ENCODE data around the gene DPT.

The DPT gene

DNA sequence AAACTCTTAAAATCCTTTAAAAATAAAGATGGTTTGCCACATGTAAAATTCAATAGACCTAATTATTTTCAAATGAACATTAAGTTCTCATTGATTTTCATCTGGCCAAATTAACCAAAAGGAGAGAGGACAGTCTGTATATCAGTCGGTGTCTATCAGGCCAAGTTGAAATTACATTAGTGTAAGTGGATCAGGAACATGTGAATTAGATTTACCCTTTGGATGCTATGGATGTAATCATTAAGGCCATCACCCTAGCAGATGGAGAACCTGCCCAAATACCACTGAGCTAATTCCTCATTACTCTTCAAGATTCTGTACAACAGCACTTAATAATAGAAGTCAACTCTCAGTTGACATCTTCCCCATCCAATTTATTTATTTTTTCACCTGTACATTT, 29.5 kb upstream of the DPT start:
- Histone ChIP-seq H4K20me1 (ENCODE audit: insufficient read depth, low read length) (no peaks in the 10 kb centered on the region), H3K9me3 (replicated peaks; ENCODE audit: insufficient read depth, low read length) (no peaks in the 10 kb centered on the region), H3K4me1 (ENCODE audit: low read length) (no peaks in the 10 kb centered on the region), H3K79me2 (ENCODE audit: low read length) (no peaks in the 10 kb centered on the region), H3K27me3 (replicated peaks; ENCODE audit: insufficient read depth, low read length) (no peaks in the 10 kb centered on the region), H3K9me2 (replicated peaks; ENCODE audit: insufficient read depth, low read length) (no peaks in the 10 kb centered on the region), H3K4me2 (ENCODE audit: low read depth, low read length) (no peak overlapping the region), H3K9ac (ENCODE audit: low read length) (no peak overlapping the region), H3F3A (ENCODE audit: insufficient read depth, low read length) (no peaks in the 10 kb centered on the region), H2AFZ (ENCODE audit: low read length) (no peak overlapping the region), H3K27ac (ENCODE audit: low read length) (no peak overlapping the region), H3K4me3 (ENCODE audit: low read length) (no peak overlapping the region), H3K36me3 (replicated peaks; ENCODE audit: insufficient read depth, low read length) (no peaks in the 10 kb centered on the region)
- no peak for DNase-seq
- TF ChIP-seq EZH2phosphoT487 (IDR thresholded peaks at IDR 0.05; ENCODE audit: low read length) = no peak
- TF ChIP-seq EZH2 (optimal IDR thresholded peaks at IDR 0.05; ENCODE audit: low read depth, low read length) = no peak
- TF ChIP-seq, protein P1, sequence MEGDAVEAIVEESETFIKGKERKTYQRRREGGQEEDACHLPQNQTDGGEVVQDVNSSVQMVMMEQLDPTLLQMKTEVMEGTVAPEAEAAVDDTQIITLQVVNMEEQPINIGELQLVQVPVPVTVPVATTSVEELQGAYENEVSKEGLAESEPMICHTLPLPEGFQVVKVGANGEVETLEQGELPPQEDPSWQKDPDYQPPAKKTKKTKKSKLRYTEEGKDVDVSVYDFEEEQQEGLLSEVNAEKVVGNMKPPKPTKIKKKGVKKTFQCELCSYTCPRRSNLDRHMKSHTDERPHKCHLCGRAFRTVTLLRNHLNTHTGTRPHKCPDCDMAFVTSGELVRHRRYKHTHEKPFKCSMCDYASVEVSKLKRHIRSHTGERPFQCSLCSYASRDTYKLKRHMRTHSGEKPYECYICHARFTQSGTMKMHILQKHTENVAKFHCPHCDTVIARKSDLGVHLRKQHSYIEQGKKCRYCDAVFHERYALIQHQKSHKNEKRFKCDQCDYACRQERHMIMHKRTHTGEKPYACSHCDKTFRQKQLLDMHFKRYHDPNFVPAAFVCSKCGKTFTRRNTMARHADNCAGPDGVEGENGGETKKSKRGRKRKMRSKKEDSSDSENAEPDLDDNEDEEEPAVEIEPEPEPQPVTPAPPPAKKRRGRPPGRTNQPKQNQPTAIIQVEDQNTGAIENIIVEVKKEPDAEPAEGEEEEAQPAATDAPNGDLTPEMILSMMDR (IDR thresholded peaks at IDR 0.05; ENCODE audit: low read length) = no peak

DNA sequence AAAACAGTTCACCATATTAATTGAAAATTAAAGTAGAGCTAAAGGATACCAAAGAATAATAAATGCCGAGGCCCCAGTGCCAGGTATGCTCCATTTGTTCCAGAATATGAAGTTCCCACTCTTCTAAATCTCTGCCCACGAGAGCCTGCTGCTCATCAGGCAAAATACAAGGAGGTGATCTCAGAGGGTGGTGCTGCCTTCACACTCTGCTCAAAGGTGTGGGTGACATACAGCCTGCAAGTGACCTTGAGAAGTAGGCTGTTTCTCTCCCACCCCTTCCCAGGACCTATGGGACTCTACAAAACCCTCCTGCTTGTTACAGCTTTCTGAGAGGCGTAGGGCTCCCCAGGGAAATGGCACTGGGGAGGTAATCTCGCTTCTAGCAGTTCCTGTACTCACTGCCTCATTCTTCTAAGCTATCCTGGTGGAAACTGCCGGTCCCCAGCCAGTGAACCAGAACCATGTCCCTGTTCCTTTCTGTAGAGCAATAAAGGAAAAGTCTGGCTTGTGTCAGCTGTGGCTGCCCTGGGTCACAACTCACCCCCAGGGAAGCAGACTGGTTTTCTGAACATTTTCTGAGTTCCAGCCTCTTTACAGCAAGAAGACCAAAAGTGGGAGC, 26.9 kb upstream of the DPT start:
- no peaks in the 10 kb centered on the region for H3F3A ChIP-seq (ENCODE audit: insufficient read depth, low read length)
- no peaks in the 10 kb centered on the region for H3K79me2 ChIP-seq (ENCODE audit: low read length)
- H3K4me3 ChIP-seq (ENCODE audit: low read length) = no peak overlapping the region
- H4K20me1 ChIP-seq (ENCODE audit: insufficient read depth, low read length) = no peaks in the 10 kb centered on the region
- no peaks in the 10 kb centered on the region for H3K36me3 ChIP-seq (replicated peaks; ENCODE audit: insufficient read depth, low read length)
- no peak overlapping the region for H3K4me2 ChIP-seq (ENCODE audit: low read depth, low read length)
- H3K27me3 ChIP-seq (replicated peaks; ENCODE audit: insufficient read depth, low read length) = no peaks in the 10 kb centered on the region
- no peak overlapping the region for H3K9ac ChIP-seq (ENCODE audit: low read length)
- no peak for TF ChIP-seq EZH2phosphoT487 (IDR thresholded peaks at IDR 0.05; ENCODE audit: low read length)
- TF ChIP-seq EZH2 (optimal IDR thresholded peaks at IDR 0.05; ENCODE audit: low read depth, low read length) = no peak
- TF ChIP-seq, protein P1 (IDR thresholded peaks at IDR 0.05; ENCODE audit: low read length) = no peak
- H2AFZ ChIP-seq (ENCODE audit: low read length) = no peak overlapping the region
- no peaks in the 10 kb centered on the region for H3K9me2 ChIP-seq (replicated peaks; ENCODE audit: insufficient read depth, low read length)
- H3K27ac ChIP-seq (ENCODE audit: low read length) = no peak overlapping the region
- H3K4me1 ChIP-seq (ENCODE audit: low read length) = no peaks in the 10 kb centered on the region
- no peaks in the 10 kb centered on the region for H3K9me3 ChIP-seq (replicated peaks; ENCODE audit: insufficient read depth, low read length)
- DNase-seq = no peak

DNA sequence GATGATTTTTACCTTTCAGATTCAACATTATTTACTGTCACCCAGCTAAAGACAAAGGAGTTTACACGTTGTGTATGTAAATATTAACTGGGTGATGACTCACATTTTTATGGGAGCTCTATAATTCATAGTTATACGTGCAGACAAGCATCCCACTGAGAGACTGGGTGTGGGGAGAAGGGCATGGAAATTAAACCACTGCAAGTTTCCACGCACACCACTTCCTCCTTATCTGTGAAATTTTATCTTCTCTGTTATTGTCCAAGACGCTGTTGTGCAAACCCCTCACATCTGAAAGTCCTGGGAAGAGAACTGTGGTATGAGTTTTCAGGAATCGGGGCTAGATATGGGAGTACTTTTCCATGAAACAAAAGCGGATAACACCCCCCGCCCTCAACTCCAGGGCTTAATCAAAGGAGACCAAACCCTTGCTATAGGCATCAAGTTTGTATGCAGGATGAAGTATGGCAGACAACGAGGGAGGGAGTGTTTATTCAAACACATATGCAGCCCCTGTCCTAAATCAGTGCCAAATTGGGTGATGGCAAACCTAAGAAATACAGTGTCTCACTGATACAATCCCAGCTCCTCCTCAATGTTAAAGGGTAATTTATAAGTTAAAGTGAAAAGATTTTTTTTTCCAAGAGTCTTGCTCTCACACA, 23.3 kb upstream of the DPT start:
- Histone ChIP-seq H2AFZ (ENCODE audit: low read length) (no peak overlapping the region), H3K9me3 (replicated peaks; ENCODE audit: insufficient read depth, low read length) (no peaks in the 10 kb centered on the region), H3K36me3 (replicated peaks; ENCODE audit: insufficient read depth, low read length) (no peaks in the 10 kb centered on the region), H3K79me2 (ENCODE audit: low read length) (no peaks in the 10 kb centered on the region), H3K4me1 (ENCODE audit: low read length) (no peaks in the 10 kb centered on the region), H3F3A (ENCODE audit: insufficient read depth, low read length) (no peaks in the 10 kb centered on the region), H3K27me3 (replicated peaks; ENCODE audit: insufficient read depth, low read length) (no peaks in the 10 kb centered on the region), H4K20me1 (ENCODE audit: insufficient read depth, low read length) (no peaks in the 10 kb centered on the region), H3K27ac (ENCODE audit: low read length) (no peak overlapping the region), H3K4me2 (ENCODE audit: low read depth, low read length) (no peak overlapping the region), H3K9ac (ENCODE audit: low read length) (no peak overlapping the region), H3K9me2 (replicated peaks; ENCODE audit: insufficient read depth, low read length) (no peaks in the 10 kb centered on the region), H3K4me3 (ENCODE audit: low read length) (no peak overlapping the region)
- TF ChIP-seq, protein P1 (IDR thresholded peaks at IDR 0.05; ENCODE audit: low read length) = no peak
- DNase-seq = no peak

Data from MM.1S (cell line).